Left lung (tissue), 10 donors: ENCODE data around the gene BRF1. TPM values are rescaled to one million over a fixed set of nuclear protein-coding genes. Genes with fewer than 3 reads are reported as not detected.

Experiments used
- ATAC-seq: fragments of 200-7000 bp; cut with Tn5 transposase; one replicate; pipeline ENCODE4 v1.9.1; 2020; ENCODE audit warnings: moderate library complexity
- DNase-seq, 4 donors: peaks; one replicate each; pipeline ENCODE4 v3.0.0-alpha.2; 2013 to 2020
- H3K27ac ChIP-seq, 2 donors: fragments of 200-600 bp; sonication (generic) in 1 of 2; one replicate each; pipeline versions ENCODE4 v1.5.0 to v1.8.0; 2020 to 2021
- H3K27me3 ChIP-seq, 2 donors: fragments of 200-600 bp; sonication (generic) in 1 of 2; one replicate each; pipeline versions ENCODE4 v1.5.0 to v1.8.0; 2020 to 2021
- H3K36me3 ChIP-seq, 2 donors: fragments of 200-600 bp; sonication (generic) in 1 of 2; one replicate each; pipeline versions ENCODE4 v1.5.0 to v1.8.0; 2020 to 2021
- H3K4me1 ChIP-seq, 2 donors: fragments of 200-600 bp; one replicate each; pipeline ENCODE4 v1.8.0; 2021
- H3K4me3 ChIP-seq, 2 donors: fragments of 200-600 bp; sonication (generic) in 1 of 2; one replicate each; pipeline versions ENCODE4 v1.5.0 to v1.8.0; 2020 to 2021; ENCODE audit warnings: mild to moderate bottlenecking in 1 of 2
- H3K9me3 ChIP-seq, 2 donors: fragments of 200-600 bp; sonication (generic) in 1 of 2; one replicate each; pipeline versions ENCODE4 v1.5.0 to v1.8.0; 2020 to 2021
- intact Hi-C, 2 donors: fragments of 100-400 bp; cut with DNase I; formaldehyde crosslinking; loops; one replicate each; pipeline versions ENCODE4 v1.11.2 to v1.14.2; 2022
- polyA plus RNA-seq, 6 donors: library from polyadenylated mRNA; unstranded; fragments of 120-200 nt; gene quantifications; one replicate each; pipeline ENCODE4 v1.2.1, GENCODE V29; 2013; ENCODE audit not compliant: insufficient read length in 6 of 6
- total RNA-seq, 2 donors: library from RNA; stranded (reverse); fragmentation: NEBNext Ultra II Directional; extraction: Animal tissue kit (Norgen Biotek cat#: 25700); gene quantifications; one replicate each; pipeline ENCODE4 v1.2.1, GENCODE V29; 2021
- TF ChIP-seq, protein P1 (sequence below), 2 donors: fragments of 200-600 bp; sonication (generic) in 1 of 2; IDR thresholded peaks; one replicate each; pipeline versions ENCODE4 v1.5.0 to v1.8.0; 2021; ENCODE audit warnings: antibody characterized with exemption in 2 of 2
- donor health status: DM: no; HTN: yes; CAD: no.
- donor health status: DM: no; HTN: no; CAD: no.

BRF1 gene
- total and polyA plus RNA-seq, 8 donors = 32.7 to 45.1 (median 34.9) TPM

- intact Hi-C loops = no loop called here
- TF ChIP-seq, protein P1, sequence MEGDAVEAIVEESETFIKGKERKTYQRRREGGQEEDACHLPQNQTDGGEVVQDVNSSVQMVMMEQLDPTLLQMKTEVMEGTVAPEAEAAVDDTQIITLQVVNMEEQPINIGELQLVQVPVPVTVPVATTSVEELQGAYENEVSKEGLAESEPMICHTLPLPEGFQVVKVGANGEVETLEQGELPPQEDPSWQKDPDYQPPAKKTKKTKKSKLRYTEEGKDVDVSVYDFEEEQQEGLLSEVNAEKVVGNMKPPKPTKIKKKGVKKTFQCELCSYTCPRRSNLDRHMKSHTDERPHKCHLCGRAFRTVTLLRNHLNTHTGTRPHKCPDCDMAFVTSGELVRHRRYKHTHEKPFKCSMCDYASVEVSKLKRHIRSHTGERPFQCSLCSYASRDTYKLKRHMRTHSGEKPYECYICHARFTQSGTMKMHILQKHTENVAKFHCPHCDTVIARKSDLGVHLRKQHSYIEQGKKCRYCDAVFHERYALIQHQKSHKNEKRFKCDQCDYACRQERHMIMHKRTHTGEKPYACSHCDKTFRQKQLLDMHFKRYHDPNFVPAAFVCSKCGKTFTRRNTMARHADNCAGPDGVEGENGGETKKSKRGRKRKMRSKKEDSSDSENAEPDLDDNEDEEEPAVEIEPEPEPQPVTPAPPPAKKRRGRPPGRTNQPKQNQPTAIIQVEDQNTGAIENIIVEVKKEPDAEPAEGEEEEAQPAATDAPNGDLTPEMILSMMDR (IDR thresholded peaks at IDR 0.05) = no peak
- DNase-seq (peak in 1 of 4 donors; percentile 67), ATAC-seq (no peak)
- Histone ChIP-seq H3K27ac (no peak overlapping the region), H3K4me1 (peaks cover 7 to 17% of the 10 kb centered on the region in 2 donors), H3K4me3 (no peak overlapping the region), H3K27me3 (no peaks in the 10 kb centered on the region), H3K9me3 (no peaks in the 10 kb centered on the region), H3K36me3 (no peaks in the 10 kb centered on the region)
Observed at GRCh38 chr14:105340821-105341733, 40.3 kb upstream of the BRF1 start.

DNA sequence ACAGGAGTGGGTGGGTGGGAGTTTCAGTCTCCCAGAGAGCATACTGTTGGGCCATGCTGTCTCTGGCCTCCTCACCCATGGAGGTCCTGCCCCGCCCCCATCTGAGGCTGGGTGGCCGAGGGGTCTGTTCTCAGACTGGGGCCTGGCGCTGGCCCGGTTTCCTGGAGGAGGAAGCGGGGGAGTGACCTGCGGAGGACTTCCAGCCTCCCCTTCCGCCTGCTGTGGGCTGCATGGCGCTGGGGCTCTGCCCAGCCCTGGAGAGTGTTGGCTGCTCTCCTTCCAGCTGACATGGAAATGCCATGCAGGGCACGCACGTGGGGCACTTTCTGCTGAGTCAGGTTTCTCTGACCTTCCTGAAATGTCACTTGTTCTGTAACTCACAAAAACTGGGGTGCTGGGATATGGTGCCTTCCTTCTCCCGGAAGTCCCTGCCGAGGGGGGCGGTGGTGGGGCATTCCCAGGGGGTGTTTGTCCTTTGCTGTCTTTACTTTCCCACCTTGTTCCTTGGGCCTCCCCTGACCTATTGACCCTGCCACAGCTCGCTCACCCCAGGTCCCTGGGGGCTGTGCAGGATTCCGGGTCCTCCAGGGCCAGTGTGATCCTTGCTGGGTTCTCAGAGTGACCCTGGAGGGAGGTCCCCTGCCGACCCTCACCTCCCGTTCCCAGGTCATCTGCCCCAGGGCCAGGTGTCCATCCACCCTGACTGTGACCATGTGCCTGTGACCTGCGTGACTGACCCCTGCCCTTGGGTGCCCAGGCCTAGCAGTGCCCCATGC, 37.4 kb upstream of the BRF1 start:
- no peaks in the 10 kb centered on the region for H3K27me3 ChIP-seq
- no peaks in the 10 kb centered on the region for H3K9me3 ChIP-seq
- no peak overlapping the region for H3K27ac ChIP-seq
- DNase-seq (peak in 1 of 4 donors; percentile 72), ATAC-seq (peak; percentile 60)
- H3K36me3 ChIP-seq = no peaks in the 10 kb centered on the region
- intact Hi-C loops = no loop called here
- TF ChIP-seq, protein P1 (IDR thresholded peaks at IDR 0.05) = no peak
- H3K4me3 ChIP-seq = no peak overlapping the region
- peaks cover 7 to 17% of the 10 kb centered on the region in 2 donors for H3K4me1 ChIP-seq

- Histone ChIP-seq H3K36me3 (no peaks in the 10 kb centered on the region), H3K4me1 (peaks cover 7 to 21% of the 10 kb centered on the region in 2 donors), H3K27me3 (no peaks in the 10 kb centered on the region), H3K4me3 (no peak overlapping the region), H3K9me3 (no peaks in the 10 kb centered on the region), H3K27ac (no peak overlapping the region)
- intact Hi-C loops = no loop called here
- TF ChIP-seq, protein P1 (IDR thresholded peaks at IDR 0.05) = no peak
- no peak for ATAC-seq
- DNase-seq = peak in 1 of 4 donors; percentile 51
Observed at GRCh38 chr14:105337433-105337832, 36.6 kb upstream of the BRF1 start.

- H3K4me1 ChIP-seq = peaks cover 7 to 28% of the 10 kb centered on the region in 2 donors
- no peak overlapping the region for H3K27ac ChIP-seq
- no peak overlapping the region for H3K4me3 ChIP-seq
- DNase-seq = peak in 1 of 4 donors; percentile 61
- no peak for ATAC-seq
- no peaks in the 10 kb centered on the region for H3K36me3 ChIP-seq
- TF ChIP-seq, protein P1 (IDR thresholded peaks at IDR 0.05) = no peak
- intact Hi-C loops = no loop called here
- no peaks in the 10 kb centered on the region for H3K27me3 ChIP-seq
- H3K9me3 ChIP-seq = no peaks in the 10 kb centered on the region
Observed at GRCh38 chr14:105336477-105337287, 35.9 kb upstream of the BRF1 start.
